Measurements from ENCODE around the gene SPOCK1.
"Not testable (repeated sequence)": the region's sequence is repeated elsewhere in the genome, so short reads cannot be mapped to it uniquely, and the experiment has no call there.

Gene SPOCK1

DNA sequence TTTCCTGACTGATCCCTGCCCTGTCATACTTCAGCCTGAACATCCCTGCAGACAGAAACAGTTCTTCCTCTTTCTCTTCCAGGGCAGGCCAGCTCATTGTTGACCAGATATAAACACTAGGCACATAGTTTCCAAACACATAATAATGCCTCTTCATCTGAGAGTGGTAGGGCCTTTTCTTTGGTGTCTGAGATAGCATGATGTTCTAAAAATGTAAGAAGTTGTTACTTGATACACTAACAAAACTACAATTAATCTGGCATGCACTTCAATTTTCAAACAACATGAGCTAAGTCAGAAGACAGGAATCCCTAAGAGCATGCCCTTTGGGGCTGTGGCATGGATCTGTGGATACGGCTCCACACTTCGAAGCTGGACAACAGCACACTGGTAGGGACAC lies 246.6 kb downstream of the SPOCK1 start:
- no peak for DNase-seq

DNA sequence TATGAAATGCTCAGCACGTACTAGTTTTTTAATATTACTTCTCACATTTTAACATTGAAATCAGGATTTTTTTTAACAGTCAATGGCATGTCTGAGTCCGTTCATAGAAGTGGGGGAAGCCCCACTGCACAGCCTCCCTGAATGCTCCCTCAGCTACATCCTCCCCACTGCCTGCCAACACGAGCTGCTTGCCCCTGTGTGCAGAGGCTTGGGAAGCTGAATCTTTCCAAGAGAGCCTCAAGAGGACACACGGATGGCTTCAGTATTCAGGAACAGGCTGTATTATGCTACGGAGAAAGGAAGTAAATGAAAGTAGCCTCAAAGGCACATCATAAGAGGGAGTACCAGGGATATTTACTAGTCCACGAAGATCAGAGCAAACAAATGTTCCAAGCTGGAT lies 248.7 kb downstream of the SPOCK1 start:
- no peak for DNase-seq

DNA sequence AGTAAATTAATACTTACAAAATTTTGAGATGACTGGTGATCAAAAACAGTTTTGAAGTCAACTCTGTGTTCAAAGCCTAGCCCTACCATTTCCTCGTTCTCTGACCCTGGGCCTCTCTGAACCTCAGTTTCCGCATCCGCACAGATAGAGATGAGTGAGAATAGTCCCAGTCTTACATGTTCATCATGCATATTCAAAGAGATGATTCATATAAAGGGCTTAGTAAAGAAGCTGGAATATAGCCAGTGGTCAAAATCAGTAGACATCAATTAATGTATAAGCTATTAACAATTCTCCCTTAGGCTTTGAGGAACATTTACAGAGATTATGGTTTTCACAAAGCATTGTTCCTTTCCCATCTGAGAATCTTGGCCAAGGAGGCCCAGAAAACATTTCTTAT lies 250.6 kb downstream of the SPOCK1 start:
- no peak for DNase-seq

DNA sequence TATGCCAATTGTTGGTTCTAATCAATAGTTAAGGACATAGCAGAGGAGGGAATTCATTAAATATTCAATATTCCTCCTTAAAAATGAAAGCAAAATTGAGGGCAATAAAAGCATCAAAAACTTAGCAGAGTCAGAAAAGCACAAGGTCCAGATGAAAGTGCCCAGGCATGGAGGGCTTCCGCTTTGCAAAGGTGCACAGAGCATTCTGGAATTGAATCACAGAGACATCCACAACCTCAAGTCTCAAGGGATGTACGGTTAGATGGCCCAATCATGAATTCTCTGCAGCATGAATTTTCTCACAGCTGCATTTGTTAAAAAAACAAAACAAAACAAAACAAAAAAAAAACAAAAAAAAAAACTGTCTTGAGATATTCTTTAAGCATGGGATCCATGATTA lies 253.7 kb downstream of the SPOCK1 start:
- no peak for DNase-seq

DNA sequence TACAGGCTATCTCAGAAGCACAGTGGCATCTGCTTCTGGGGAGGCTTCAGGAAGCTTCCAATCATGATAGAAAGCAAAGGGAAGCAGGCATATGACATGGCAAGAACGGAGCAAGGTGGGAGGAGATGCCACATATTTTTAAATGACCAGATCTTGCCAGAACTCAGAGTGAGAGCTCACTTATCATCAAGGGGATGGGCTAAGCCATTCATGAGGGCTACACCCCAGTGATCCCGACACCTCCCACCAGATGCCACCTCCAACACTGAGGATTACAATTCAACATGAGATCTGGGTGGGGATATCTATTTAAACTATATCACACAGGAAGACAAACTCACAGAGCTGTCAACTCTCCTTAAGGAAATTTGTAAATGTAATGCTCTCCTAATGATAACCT lies 258.8 kb downstream of the SPOCK1 start:
- DNase-seq: no peak

DNA sequence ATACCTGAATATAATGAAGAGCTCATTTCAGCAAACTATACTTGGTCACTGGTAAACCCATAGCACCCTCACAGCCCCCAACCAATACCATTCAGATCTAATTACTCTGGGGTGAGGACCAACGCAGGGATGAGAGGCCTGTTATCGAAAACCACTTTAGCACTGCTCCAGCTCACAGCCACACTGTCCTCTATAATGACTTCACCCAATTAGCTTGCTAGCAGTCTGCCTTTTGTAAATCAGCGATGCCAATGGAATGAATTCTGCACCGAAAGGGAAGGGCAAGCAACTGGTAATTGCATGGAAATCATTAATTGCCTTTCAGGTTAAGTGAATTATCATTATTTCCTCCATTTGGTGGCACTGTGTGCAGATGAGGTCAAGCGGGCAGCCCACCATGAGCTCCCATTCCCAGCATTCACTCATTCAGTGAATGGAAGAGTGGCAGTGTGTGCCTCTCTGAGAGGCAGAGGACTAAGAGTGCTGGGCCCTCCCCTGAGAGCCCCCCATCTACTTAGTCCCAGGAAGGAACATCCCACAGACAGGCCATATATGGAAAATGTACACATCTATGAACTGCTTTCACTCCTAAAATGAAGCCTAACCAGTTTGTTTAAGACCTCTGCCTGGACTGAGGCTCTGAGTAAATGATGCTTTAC lies 262.1 kb downstream of the SPOCK1 start:
- no peak for DNase-seq

DNA sequence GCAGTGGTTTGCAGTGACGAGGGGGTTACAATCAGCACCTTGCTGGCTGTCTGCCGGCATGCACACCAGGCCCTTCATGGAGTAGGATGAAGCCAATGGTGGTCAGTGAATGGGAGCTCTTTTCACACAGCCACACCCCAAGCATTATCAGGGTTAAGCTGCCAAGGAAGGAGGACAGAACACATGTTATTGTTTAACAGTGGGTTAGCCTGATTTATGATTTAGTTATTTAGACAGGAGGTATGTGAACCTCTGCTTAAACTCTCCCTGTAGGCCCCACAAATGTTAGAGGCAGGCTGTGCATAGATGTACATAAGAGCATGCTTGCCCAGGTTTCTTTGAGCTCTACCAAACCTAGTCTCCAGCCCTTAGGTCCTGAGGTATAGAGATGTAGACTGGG lies 262.9 kb downstream of the SPOCK1 start:
- DNase-seq: no peak

DNA sequence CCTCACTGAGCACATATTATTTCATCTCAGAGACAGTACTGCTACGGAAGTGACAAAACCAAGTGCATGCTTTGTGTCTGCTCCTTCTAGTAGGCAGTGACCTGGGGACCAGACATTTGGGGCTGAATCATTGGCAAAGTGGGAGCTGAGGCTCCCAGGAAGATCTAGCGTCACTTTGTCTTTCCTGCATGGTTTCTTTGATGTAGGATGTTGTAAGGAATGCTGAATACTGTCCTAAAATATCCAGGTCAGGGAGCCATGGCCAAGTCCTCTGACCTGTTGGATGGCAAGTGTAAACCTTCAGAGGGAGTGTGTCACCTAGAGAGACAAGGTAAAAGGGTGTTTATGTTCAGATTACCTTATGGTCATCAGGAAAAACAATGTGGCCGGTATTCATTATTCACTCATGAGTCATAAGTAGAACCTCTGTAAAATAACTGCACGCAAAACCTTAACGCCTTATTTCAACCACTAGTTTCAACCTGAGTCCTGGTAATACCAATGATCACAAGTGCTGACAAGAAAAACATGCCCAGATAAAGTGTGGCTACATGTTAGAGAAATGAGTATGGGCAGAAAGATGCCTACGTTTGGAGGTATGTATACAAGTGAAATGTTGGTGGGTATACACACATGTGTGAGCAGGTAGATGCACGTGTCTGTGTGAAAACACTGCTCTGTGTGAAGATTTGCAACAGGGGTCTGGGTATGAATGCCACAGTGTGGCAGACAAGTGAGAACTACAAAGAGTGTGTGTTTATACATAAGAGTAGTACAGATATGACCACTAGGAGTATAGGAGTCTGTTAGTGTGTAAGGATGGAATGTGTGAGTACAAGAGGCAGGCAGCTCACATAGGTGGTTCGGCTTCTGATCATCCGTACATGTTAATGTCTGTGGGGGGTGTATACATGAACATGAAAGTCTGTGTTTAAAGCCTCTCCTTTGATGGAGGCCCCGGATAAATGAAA lies 263.9 kb downstream of the SPOCK1 start:
- no peak for DNase-seq

DNA sequence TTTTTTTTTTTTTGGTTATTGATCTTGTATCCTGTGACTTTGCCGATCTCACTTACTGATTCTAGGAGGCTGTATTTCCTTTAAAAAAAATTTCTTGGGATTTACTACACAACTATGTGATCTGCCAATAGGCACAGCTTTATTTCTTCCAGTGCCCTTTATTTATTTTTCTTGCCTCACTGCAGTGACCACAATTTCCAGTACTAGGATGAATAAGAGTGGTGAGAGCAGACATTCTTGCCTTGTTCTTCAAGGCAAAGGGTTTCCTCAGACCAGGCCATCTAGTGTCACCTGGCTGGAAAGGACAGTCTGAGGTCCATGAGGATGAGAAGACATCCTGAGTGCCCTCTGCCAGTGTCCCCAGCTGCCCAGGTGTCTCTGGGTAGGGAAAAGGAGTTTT lies 265.4 kb downstream of the SPOCK1 start:
- no peak for DNase-seq

DNA sequence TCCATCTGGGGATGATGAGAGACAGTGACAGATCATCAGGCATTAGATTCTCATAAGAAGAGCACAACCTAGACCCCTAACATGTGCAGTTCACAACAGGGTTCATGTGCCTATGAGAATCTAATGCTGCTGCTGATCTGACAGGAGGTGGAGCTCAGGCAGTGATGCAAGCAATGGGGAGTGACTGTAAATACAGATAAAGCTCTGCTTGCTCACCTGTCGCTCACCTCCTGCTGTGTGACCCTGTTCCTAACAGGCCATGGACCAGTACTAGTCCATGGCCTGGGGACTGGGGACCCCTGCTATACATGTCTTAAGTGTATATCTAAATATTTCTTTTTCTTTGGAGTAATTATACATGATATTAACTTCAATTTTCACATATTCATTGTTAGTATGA lies 265.8 kb downstream of the SPOCK1 start:
- not testable (repeated sequence) for DNase-seq

DNA sequence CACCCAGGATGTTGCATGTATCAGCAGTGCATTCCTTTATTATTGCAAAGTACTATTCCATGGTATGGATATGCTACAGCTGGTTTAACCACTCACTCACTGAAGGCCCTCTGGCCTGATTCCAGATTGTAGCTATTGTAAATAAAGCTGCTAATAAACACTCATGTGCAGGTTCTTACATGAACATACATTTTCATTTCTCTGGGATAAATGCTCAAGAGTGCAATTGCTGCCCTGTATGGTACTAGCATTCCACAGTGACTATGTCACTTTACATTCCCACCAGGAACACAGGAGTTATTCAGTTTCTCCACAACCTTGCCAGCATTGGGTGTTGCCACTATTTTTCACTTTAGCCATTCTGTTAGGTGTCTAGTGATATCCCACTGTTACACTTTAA lies 267.6 kb downstream of the SPOCK1 start:
- no peak for DNase-seq

DNA sequence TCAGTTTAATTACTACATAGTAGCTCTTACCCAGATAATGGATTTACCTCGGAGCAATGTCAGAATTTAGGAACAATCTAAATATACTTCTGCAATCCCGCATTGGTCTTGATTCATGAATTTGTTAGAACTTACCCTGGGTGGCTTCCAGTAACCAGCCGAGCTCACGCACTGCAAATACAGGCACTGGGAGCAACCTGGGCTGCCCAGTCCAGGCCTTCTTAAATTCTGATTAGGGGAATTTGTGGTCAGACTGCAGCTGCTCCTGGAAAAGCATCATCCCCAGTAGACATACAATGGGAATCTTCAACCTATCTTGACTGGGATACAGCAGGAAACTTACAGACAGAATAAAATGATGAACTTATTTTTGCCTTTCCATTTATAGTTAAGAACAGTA lies 270.3 kb downstream of the SPOCK1 start:
- no peak for DNase-seq

DNA sequence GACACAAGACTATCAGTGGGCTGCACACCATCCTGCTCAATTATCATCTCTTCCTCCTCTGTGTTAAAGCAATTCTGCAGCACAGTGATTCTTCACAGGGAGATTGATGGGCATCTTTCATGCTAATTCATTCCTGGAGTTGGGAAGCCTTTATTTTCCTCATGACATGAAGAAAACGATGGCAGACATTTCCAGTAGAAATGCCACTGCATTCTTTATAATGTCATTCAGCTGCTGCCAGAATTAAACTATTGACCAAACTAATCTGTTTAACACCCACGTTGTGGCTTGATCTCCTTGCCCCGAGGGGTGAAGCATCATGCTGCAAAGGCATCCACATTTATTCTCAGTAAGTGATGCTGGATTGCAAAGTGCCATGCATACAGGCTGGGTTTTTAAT lies 273.0 kb downstream of the SPOCK1 start:
- no peak for DNase-seq

DNA sequence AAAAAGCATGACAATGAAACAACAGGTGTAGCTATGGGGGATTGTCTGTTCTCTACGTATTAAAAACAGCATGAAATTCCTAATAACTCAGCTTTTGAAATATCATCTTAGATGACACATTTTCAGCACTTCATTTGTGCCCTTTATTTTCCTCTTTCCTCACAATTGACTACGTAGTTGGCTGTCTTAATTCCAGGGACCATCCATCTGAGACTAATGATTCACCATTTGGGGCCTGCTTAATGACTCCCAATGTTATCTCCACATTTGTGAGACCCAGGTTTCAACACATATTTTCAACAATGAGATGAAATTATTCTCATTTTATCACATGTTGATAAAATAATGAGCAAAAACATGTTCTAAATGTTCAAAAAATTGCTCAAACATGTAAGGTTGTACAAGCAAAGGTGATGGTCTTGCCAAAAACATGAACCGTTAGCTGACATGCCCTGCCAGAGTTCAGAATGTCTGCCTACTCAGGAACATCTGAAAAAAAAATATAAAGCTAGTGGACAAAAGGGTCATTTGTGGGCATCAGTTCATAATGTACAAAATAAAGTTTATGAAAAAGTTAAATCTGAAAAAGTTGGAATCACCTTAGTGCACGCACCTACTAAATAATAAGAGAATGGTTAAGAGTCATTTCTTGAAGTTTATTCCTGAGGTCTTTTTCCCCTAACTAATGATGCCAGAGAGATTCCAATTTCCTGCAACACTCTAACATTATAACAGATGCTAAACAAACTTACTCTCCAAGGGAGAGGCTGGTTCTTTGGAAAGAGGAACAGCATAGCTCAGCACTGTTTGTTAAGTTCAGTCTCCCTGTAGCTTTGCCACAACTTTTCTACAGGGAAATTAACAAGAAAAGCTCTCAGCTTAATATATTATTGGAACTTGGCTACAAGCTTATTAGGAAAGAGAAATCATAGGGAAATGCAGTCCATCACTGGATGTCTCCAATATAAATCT lies 275.5 kb downstream of the SPOCK1 start:
- DNase-seq: no peak

DNA sequence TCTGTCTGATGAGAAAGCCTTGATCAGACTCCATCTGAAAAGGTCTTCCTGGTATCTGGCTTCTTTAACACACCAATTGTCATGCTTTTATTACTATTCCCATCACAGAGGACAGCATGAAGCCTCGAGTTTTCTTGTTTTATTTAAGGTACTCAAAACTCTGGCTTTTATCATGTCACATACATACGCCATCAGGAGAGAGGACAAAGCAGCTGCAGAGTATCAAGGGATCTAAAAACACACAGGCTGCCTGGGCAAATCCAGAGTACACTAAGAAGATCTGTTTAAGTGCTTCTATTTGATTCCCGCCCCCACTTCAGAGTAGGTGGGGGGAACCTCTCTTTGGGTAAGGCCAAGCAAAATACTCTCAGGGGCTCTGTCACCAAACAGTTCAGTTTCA lies 277.2 kb downstream of the SPOCK1 start:
- DNase-seq: no peak

DNA sequence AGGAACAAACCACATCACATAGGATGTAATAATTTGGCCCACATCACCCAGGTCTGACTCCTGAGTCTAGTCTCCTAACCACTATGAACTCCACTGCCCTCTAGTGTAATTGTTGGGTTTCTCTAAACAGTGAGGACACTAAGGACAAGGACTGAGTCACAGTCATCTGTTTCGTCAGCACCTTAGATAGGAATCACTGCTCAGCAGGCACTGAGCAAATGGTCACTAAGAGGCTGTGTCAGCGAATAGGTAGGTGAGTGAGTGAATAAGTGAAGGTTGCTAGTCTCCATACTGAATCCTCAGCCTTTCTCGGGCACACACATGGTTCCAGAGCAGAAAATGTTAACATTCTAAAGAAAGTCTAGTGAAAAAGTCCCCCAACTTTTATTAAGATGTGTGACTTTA lies 278.6 kb downstream of the SPOCK1 start:
- no peak for DNase-seq

DNA sequence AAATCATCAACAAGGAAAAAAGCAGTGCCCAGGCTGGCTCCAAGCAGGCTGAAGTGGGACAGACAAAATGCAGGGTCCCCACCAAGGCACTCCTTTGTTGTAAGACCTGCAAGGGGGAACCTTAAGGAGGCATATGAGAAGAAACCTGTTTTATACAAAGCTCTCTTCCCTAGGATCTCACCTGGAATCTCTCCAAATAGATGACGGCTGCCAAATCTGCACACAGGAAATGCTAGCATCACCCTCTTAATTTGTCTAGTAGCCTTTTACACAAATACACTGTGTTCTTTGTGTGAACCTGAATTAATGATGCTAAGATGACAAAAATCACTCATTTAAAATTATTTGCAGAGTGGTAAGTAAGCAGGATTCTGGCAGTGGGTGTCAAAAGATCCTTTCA lies 280.2 kb downstream of the SPOCK1 start:
- no peak for DNase-seq

DNA sequence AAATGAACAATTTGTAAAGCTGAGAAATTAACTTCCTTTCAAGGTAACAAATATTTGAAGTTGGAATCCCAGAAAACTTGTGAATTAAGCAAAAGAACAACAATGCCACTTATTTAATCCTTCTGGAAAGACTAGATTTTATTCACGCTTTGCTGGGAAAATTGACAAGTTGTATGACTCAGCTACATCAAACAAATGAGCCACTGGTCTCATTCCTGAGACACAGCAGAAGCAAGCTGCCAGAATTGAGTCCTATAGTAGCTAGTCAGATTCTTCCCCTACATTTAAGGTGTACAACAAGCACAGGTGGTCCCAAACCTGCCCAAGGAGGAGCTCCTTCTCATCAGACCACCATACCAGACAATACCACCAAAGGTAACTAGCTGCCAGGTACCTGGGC lies 280.7 kb downstream of the SPOCK1 start:
- no peak for DNase-seq

DNA sequence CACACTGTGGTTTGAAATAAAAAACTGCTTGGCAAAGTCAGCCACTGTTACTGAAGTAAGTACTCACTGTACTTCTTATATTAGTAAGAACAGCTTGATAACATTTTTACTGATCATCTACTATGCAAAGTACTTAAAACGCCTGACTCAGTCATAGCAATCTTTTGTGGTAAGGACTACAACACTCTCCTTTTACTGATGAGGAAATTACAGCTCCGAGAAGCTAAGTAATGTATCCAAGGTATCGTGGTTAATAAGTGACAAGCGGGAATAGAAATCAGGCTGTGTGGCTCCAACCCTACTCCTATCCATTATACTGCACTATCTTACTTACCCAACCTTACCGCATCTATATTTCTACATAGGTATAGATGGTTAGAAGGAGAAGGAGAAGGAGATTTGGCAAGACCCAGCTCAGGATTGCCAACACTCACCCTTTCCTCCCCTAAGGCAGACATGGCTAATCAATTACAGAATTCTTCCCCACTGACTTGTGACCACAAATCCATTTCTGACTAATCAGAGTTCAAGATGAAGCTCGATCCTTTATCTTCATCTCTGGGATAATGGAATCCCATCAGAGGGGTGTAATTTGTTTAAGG lies 281.4 kb downstream of the SPOCK1 start:
- no peak for DNase-seq

DNA sequence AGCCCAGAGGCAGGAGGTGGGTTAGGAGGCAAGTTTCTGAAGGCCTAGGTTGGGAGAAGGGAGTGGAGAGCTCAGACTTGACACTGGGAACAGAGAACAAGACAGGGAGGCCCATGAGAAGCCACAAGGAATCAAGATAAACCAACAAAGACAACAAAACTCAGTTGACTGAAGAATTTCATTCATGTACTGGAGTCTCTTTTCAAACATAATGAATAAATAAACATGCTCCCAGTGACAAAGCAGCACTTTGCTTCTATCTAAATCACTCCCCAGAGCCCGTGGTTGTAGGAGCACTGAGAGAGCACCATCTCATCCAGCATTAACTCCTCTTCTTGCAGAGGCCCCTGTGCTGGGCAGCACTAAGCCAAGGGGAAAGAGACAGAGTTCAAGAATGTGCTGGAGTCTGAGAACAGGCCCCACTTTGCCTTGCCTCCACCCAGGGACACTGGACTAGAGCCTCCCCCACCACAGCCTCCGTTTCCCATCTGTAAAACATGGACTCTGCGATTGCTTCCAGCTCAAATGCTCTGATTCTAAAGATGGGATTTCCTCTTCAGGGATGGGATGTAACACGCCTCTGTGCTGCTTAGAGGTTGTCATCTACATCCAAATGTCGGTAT lies 282.0 kb downstream of the SPOCK1 start:
- DNase-seq: no peak

DNA sequence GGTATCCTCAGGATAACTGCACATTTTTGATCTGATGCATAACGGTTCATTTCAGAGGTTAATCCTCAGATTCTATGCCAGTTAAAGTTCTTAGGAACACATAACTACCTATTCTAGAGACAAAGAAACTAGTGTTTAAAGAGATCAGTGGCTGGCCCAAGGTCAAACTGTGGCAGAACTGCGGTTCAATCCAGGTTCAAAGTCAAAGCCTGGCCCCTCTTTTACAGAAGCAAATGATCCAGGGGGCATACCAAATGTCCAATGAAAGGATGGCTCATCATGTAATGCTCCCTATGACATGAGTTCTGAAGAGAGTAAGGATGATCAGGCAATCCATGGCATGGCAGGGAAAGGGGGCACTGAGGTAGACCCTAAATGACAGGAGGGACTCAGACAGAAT lies 283.3 kb downstream of the SPOCK1 start:
- no peak for DNase-seq

DNA sequence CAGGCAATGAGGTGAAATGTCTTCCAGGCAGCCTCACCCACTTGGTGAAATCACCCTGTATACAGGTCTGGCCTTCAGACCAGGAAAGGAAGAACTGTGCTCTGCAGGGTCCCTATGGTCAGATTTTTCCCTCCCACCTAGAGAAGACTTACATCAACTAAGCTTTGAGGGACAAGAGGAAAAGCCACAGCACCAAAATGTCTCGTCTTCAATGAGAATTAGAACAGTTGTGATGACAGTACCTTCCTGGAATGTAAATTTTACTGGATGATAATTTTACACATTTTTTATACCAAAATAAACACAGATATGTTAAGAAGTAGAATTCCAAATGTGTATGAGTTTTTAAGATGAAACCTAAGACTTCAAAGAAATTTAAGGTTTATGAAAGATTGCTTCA lies 283.9 kb downstream of the SPOCK1 start:
- DNase-seq: no peak
